Measurements from ENCODE around the gene CLASP1.

GRCh38 chr2:121324601-121325000 lies 324.7 kb downstream of the CLASP1 start:
- TF ChIP-seq CTCF (conservative IDR thresholded peaks at IDR 0.05; ENCODE audit: low read length) (no peak), EZH2phosphoT487 (IDR thresholded peaks at IDR 0.05; ENCODE audit: borderline replicate concordance, low read depth, low read length) (no peak)
